ENCODE data around the gene WDR37. TPM values are rescaled to one million over a fixed set of nuclear protein-coding genes. Genes with fewer than 3 reads are reported as not detected.

Gene WDR37
- total and polyA plus RNA-seq, 9 of the 15 experiments (the other 6 are each of a cell fraction or from before 2014, with no cell fraction given), result 2.3 to 11.6 (median 6.7) TPM

DNA sequence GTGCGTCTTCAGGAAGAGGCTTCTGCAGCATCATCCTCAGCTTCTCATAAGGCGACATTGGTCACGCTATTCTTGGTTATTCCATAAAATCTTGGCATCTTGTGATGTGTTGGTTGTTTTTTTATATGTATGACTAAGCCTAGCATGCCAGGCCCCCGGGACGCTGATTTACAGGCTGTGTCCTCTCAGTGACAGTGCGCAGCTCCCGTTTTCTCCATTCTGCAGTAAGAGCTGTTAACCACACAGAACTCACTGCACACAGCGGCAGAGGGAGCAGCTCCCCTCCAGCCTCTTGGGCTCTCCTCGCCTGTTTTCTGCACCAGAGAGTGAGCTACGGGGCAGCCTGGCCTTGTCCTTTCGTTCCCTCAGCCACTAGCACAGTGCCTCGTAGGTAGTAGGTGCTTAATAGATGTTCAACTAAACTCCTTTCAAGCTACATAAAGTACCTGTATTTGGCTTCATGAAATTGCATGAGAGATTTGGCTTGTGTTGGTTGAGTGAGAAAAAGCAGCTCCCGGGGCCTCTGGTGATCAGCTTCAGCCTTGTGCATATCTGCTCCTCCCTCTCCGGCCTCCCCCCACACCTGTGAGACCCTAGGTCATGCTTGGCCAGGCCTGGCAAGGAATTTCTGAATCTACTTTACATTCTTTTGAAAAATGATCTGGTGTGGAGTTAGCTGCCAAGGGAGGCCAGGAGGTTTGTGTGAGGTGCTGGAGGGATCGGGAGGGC is 116.2 kb downstream of the WDR37 start:
- peaks cover 6% of the 10 kb centered on the region for H3K9me1 ChIP-seq (ENCODE audit: control insufficient read depth, insufficient read depth, low read length)
- TF ChIP-seq GATAD2A (IDR thresholded peaks at IDR 0.05) (no peak), FOXJ3 (CRISPR knock-in tag; IDR thresholded peaks at IDR 0.05) (no peak), ILF3 (IDR thresholded peaks at IDR 0.05; ENCODE audit: borderline replicate concordance) (no peak), POLR3G (IDR thresholded peaks at IDR 0.05; ENCODE audit: extremely low read depth, insufficient read length, insufficient replicate concordance) (no peak), ZNF316 (IDR thresholded peaks at IDR 0.05) (no peak), TAF1 (IDR thresholded peaks at IDR 0.05; ENCODE audit: control insufficient read depth, extremely low read depth, insufficient read depth, low read length, severe bottlenecking) (no peak), MEF2A (IDR thresholded peaks at IDR 0.05; ENCODE audit: control insufficient read depth, low read depth, low read length) (no peak), SIN3B (IDR thresholded peaks at IDR 0.05; ENCODE audit: low read depth) (no peak), ZNF707 (CRISPR knock-in tag; conservative IDR thresholded peaks at IDR 0.05) (no peak), SMARCE1 (IDR thresholded peaks at IDR 0.05) (no peak), TRIM24 (IDR thresholded peaks at IDR 0.05) (no peak), ELF2 (CRISPR knock-in tag; IDR thresholded peaks at IDR 0.05) (no peak), MCM3 (IDR thresholded peaks at IDR 0.05) (no peak), CBFA2T2 (conservative IDR thresholded peaks at IDR 0.05) (no peak), NCOA1 (IDR thresholded peaks at IDR 0.05; ENCODE audit: low read depth) (no peak), SRSF1 (IDR thresholded peaks at IDR 0.05; ENCODE audit: low read depth, low read length) (no peak)
- H3K4me3 ChIP-seq, result no peak overlapping the region
- no peak overlapping the region for H2AFZ ChIP-seq (ENCODE audit: low read depth, low read length)
- H3K4me2 ChIP-seq (ENCODE audit: insufficient read depth, low read length), result no peak overlapping the region
- H3K9me3 ChIP-seq (replicated peaks; ENCODE audit: control insufficient read depth, insufficient read depth, low read depth, low read length), result no peaks in the 10 kb centered on the region
- in situ Hi-C loops (cut with MboI) (no loop called here), intact Hi-C loops (cut with micrococcal nuclease) (no loop called here)
- H3K27me3 ChIP-seq (ENCODE audit: control insufficient read depth in 2 of 2, insufficient read depth in 2 of 2, low read length in 2 of 2), result peaks cover 39 to 79% of the 10 kb centered on the region in 2 experiments
- H3K27ac ChIP-seq (ENCODE audit: extremely low read depth, low read depth, low read length), result no peak overlapping the region
- CTCF ChIA-PET (ENCODE audit: low intra/inter-chr PET ratio), result no interaction called here
- no peaks in the 10 kb centered on the region for H3K79me2 ChIP-seq (ENCODE audit: control insufficient read depth, insufficient read depth, low read length)
- FAIRE-seq (no peak), ATAC-seq (peak; percentile 33; the same call in 2 of the 3 replicates), DNase-seq (ENCODE audit: extremely low read depth in 1 of 4, low spot score in 3 of 4) (no peak)
- no TSS peak for BruUV-seq (replicated peaks)
- H3K9ac ChIP-seq (ENCODE audit: insufficient read depth in 1 of 2, low read depth in 2 of 2, low read length in 2 of 2), result no peak overlapping the region
- H4K20me1 ChIP-seq (replicated peaks; ENCODE audit: control insufficient read depth, insufficient read depth, low read length), result peaks cover 31% of the 10 kb centered on the region
- no peaks in the 10 kb centered on the region for H3K36me3 ChIP-seq (ENCODE audit: control insufficient read depth, insufficient read depth, low read length)
- POLR2A ChIA-PET, result interaction anchor here (1.6 to 3.5 kb wide), 3 partner anchors 9 to 11 kb away, joined by 5 to 11 read pairs (median 5); no protein-coding TSS in a partner anchor
- peaks cover 0 to 6% of the 10 kb centered on the region in 2 experiments; a peak in 1 of 5 replicates for H3K4me1 ChIP-seq (replicated peaks in 1 of 2; ENCODE audit: control insufficient read depth in 2 of 2, insufficient read depth in 2 of 2, low read length in 2 of 2)
- WGBS (ENCODE audit: insufficient coverage, low coverage, missing lambda C conversion rate), result 8% methylated on average over 15 of the region's 15 CpGs

Data from K562 (cell line).